NCI-H2227 treated with DMSO at 0.1 percent for 48 hours (cell line): Measurements from ENCODE around the gene PRKCE.
A peak's percentile ranks its signal among the peaks of the same experiment; 100 is the strongest.

ENCODE experiments used
- DNase-seq: peaks from one replicate; lab custom pipeline; 2025; lab: John Stamatoyannopoulos, UW

Gene PRKCE

GRCh38 chr2:45860136-45861121 lies 209.0 kb downstream of the PRKCE start:
- peak; percentile 42 for DNase-seq

GRCh38 chr2:45862843-45863242 lies 211.4 kb downstream of the PRKCE start:
- no peak for DNase-seq

- no peak for DNase-seq
These were observed 212.6 kb downstream of the PRKCE start for GRCh38 chr2:45864121-45864520.

- DNase-seq = no peak
These were observed 215.9 kb downstream of the PRKCE start for GRCh38 chr2:45867349-45867748.

GRCh38 chr2:45867800-45868199 lies 216.3 kb downstream of the PRKCE start:
- DNase-seq = no peak

- no peak for DNase-seq
These were observed 217.7 kb downstream of the PRKCE start for GRCh38 chr2:45869165-45869501.

- DNase-seq = no peak
These were observed 219.6 kb downstream of the PRKCE start for GRCh38 chr2:45871025-45871424.

- DNase-seq = no peak
These were observed 220.1 kb downstream of the PRKCE start for GRCh38 chr2:45871541-45871940.

- no peak for DNase-seq
These were observed 220.7 kb downstream of the PRKCE start for GRCh38 chr2:45872211-45872610.

GRCh38 chr2:45874344-45874743 lies 222.9 kb downstream of the PRKCE start:
- DNase-seq = no peak

GRCh38 chr2:45876611-45877010 lies 225.1 kb downstream of the PRKCE start:
- DNase-seq = no peak

GRCh38 chr2:45879406-45879805 lies 227.9 kb downstream of the PRKCE start:
- DNase-seq = no peak

GRCh38 chr2:45879936-45880335 lies 228.5 kb downstream of the PRKCE start:
- no peak for DNase-seq

- no peak for DNase-seq
These were observed 230.6 kb downstream of the PRKCE start for GRCh38 chr2:45881970-45882581.

- peak; percentile 37 for DNase-seq
These were observed 231.5 kb downstream of the PRKCE start for GRCh38 chr2:45882707-45883602.

- DNase-seq = no peak
These were observed 232.1 kb downstream of the PRKCE start for GRCh38 chr2:45883603-45884000.

- no peak for DNase-seq
These were observed 232.7 kb downstream of the PRKCE start for GRCh38 chr2:45884126-45884525.

GRCh38 chr2:45885171-45885621 lies 233.7 kb downstream of the PRKCE start:
- DNase-seq = no peak

- DNase-seq = no peak
These were observed 234.7 kb downstream of the PRKCE start for GRCh38 chr2:45886171-45886663.

- DNase-seq = no peak
These were observed 236.7 kb downstream of the PRKCE start for GRCh38 chr2:45888167-45888566.

- DNase-seq = no peak
These were observed 237.2 kb downstream of the PRKCE start for GRCh38 chr2:45888641-45889040.

GRCh38 chr2:45889053-45889452 lies 237.6 kb downstream of the PRKCE start:
- DNase-seq = peak; percentile 63
